IPS-NIHi7 (cell line): Measurements from ENCODE around the gene CMTM7.
"Not testable (repeated sequence)": the region's sequence is repeated elsewhere in the genome, so short reads cannot be mapped to it uniquely, and the experiment has no call there.

Experiments used
- DNase-seq: peaks from one replicate; pipeline ENCODE4 v3.0.0; 2012; ENCODE audit warnings: mixed read lengths; ENCODE audit errors: extremely low spot score

Gene CMTM7

DNA sequence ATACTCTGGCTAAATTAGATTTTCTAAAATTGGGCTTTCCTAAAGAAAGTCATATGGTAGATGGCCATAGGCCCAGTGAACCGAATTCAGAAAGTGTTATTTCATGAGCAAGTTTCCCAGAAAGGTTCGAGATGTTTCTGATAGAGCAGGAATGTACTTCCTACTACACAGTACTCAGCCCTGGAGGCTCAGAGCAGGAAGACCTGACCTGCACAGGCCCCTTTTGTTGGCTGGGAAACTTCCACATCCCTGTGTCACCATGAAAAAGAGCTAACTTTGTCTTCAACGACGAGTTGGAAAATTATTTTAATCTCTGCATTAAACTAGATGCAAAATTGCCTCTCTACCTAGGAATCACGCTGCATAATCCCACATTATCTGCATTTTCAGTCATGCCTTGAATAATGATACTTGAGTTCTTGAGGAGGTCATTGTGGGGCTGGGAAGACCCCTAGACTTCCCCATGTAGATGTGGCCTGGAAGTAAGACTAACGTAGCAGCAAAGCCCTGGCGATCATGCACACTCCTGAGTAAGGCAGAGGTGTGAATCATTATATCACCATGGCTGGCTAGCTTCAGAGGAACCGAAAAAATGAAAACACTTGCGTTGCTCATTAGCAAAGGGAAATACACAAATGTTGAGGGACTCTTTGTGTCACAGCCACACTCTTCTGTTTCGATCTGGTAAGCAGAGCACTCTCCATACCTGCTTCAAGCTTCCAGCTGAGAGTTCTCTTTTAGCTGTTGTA, 47.1 kb downstream of the CMTM7 start:
- peak; percentile 10 for DNase-seq

DNA sequence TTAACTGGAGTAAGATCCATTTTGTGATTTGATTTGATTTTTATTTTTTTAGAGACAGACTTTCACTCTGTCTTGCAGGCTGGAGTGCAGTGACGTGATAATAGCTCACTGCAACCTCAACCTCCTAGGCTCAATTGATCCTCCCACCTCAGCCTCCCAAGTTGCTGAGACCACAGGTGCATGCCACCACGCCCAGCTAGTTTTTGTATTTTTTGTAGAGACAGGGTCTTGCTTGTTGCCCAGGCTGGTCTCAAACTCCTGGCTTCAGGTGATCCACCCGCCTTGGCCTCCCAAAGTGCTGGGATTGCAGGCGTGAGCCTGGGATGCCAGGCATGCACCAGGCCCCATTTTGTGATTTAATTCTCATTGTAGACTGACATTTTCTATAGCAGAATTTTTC, 47.8 kb downstream of the CMTM7 start:
- DNase-seq: not testable (repeated sequence)

DNA sequence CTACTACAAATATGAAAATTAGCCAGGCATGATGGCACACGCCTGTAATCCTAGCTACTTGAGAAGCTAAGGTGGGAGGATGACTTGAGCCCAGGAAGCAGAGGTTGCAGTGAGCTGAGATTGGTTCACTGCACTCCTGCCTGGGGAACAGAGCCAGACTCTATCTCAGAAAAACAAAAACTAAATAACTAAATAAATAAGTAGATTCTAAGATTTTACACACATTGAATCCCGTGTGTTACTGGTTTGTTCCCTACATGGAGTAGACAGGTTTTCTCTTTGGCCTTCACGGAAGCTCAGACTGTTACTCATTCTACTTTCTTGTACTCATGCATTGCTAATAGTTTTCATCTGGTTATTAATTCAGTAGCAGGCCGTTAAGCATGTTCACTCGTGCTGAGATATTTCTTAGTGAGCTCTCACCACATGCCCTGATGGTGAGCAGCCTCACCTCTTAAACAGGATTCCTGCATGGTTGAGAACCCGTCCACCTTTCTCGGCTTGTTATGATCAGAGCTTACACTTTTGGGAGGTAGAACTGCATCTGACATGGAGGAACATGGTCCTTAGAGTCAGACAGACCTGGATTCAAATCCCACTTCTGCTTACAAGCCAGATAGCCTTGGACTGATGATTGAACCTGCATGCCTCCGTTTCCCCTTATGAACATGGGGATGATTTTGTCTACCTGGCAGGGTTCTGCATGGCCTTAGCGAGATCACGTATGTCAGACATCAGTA, 49.1 kb downstream of the CMTM7 start:
- no peak for DNase-seq

DNA sequence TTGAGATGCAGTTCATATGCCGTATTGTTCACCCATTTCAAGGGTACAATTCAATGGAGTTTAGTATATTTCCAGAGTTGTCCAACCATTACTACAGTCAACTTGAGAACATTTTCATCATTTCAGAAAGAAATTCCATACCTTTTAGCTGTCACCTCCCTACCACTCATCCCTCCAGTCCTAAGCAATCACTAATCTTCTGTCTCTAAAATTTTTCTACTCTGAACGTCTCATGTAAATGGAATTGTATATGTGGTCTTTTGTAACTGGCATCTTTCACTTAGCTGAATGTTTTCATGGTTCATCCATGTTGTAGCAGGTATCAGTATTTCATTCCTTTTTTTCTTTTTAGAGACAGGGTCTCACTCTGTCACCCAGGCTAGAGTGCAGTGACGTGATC, 51.1 kb downstream of the CMTM7 start:
- no peak for DNase-seq

DNA sequence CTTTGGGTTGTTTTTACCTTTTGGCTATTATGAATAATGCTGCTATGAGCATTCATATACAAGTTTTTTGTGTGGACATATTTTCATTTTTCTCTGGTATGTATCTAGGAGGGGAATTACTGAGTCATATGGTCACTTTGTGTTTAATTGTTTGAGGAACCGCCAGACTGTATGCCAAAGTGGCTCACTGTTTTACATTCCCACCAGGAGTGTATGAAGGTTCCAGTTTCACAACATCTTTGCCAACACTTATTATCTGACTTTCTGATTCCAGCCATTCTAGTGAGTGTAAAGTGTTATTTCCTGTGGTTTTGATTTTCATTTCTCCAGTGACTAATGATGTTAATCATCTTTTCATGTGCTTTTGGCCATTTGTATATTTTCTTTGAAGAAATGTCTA, 51.8 kb downstream of the CMTM7 start:
- DNase-seq: no peak

DNA sequence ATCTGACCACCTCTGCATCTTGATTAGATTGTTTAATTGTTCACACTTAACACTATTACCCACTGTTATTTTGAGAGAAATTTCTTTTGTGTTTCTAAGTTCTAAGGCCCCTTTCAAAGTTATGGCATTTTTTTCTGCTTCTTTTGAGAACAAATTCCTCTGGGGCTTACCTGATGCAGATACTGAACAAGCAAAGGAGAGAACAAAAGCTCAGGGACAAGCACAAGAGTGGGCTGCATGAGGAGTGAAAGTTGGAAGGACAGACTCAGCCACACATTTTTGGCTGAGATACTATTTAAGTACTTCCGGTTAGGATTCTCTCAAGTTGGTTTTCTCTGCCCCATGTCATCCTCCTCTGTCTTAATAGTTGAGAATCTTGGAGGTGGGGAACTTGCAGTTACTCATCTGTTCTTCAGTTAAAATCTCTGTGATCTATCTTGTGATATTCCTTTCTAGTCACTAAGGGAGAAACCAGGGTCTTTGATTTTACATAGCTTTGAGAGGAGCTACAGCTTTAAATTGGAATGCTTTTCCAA, 56.3 kb downstream of the CMTM7 start:
- DNase-seq: peak; percentile 14

DNA sequence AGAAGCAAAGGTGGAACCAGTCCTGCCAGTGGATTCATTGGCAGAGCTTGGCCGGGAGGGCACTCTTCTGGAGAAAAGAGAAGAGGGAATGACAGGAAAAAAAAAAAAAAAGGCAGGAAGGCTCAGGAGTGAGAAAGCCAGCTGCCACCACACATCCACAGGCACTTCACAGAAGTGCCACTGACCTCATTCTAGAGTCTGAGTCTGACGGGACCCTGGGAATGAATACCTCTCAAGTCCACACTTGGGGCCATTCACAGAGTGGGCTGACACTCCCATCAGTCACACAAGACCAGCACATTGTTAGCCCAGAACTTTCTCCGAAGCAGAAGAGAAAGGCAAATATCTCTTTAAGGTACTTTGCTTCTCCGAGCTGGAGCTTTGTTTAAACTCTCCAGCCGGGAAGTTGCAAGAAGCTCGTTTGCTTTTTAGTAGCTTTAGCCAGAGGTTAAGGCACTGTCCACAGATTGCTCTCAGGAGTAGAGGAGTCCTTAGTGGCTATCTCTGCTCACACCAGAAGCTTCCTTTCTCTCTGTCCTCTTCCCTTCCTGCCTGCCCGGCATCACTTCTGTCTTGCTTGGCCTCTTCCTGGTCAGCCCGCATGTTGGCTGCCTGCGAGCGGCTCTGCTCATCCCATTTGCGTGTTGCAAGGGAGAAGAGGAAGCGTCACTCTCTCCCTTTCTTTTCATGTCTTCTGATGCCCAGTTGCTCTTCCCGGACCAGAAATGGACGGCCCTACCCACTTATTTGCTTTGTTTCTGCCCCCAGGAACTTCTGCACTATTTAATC, 57.2 kb downstream of the CMTM7 start:
- DNase-seq: peak; percentile 6

DNA sequence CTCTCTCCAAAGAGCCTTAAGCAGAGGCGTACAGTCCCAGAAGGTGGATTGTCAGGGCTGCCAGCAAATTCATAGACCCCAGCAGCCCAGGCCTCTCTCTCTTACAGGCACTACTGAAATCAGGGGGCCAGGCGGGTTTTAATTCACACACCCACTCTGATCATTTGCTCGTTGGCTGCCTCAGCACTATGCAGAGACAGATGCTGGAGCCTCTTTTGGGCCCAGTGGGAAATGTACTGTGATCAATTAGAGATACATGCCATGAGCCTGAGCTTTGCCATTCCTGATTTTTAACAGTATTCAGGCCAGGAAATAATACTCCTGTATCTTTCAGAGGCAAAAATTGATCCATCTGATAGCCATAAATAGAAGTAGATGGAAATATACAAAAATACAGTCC, 58.0 kb downstream of the CMTM7 start:
- peak; percentile 2 for DNase-seq

DNA sequence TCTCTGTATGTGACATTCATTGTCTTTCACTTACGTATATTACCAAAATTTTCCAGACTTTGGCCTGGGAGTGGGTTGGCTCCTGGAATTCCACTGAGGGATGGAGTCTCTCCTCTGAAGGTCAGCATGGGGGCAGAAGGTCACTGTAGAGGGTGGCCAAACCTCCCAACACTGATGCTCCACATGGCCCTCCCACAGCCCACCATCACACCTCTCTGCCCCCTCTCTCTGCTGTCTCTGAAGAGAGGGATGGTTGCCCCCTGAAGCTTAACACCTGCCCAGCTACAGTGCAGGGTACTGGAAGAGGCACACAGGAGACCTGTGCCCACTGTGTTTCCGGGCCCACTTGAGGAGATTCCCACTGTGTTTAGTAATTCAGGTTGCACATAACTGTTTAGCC, 58.8 kb downstream of the CMTM7 start:
- no peak for DNase-seq

DNA sequence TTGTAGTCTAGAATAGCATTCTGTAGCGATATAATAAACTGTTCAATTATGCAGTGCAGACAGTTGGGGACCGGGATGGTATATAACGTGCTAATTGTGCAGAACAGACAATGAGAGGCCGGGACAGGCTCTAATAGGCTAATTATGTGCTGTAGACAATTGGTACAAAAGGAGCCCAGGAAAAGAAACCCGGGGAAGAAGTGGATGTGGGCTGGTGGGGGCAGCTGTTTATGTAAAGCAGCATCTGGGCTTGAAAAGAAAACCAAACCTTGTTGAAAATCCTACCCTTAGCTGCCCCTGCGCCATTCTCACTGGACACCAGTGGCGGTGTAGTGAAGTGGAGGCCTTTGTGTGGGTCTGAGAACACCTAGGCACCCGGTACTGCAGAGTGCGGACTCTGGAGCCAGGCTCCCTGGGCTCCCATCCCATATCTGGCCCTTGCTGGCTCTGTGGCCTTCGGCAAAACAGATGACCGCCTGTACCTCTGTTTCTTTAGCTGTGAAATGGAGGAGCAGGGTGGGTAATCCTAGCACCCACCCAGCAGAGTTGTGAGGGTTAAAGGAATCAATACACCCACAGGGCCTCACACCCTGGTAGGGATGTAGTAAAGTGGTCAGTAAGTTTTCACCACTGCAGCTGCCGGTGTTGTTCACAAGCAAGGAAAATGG, 59.5 kb downstream of the CMTM7 start:
- peak; percentile 4 for DNase-seq

DNA sequence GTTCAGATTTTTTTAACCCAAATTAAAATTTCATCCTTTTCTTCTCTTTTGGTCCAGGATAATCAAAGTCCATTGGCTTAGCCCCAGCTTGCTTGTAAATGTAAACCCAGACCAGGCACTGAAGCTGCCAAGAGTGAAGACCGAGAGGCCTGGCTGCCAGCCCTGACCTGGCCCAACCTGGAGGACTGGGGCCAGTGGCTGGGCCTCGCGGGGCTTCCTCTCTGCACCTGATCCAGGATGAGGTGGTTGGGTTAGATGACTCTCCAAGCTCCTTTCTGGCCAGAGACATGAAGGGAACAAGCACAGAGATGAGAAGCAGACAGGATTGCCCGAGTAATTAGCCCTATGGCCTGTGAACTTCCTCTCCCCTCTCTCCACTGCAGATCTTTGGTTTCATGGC, 60.4 kb downstream of the CMTM7 start:
- DNase-seq: no peak

DNA sequence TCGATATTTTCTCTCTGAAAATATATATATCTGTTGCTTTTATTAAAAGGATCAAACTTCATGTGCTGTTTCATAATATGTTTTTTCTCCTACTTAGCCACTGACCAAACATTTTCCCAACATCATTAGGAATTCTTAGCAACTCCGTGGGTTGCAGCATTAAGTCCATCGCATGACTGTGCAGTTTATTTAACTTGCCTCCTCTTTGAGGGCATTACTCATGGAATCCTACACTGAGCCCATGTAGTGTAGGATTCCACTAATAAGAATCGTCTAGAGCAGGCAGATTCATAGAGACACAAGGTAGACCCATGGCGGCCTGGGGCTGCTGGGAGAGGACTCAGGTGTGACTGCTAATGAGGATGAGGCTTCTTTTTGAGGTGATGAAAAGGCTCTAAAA, 61.7 kb downstream of the CMTM7 start:
- no peak for DNase-seq

DNA sequence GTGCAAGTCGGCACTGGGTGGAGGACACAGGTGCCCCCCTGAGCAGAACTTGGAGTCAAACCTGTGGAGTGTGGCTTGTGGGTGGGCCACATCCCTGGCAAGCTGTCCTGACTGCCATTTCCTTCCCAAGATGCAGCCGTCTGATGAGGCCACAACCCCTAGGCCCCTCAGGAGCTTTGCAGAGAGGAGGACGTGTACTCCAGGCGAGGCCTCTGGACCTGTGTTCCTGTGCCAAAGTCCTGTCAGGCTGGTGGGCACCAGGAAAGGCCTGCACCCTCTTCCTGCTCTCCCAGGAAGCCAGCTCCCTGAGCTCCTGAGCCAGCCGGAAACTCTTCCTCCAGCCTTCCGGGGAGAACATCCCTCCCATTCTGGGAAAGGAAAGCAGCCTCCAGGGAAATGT, 62.5 kb downstream of the CMTM7 start:
- peak; percentile 5 for DNase-seq

DNA sequence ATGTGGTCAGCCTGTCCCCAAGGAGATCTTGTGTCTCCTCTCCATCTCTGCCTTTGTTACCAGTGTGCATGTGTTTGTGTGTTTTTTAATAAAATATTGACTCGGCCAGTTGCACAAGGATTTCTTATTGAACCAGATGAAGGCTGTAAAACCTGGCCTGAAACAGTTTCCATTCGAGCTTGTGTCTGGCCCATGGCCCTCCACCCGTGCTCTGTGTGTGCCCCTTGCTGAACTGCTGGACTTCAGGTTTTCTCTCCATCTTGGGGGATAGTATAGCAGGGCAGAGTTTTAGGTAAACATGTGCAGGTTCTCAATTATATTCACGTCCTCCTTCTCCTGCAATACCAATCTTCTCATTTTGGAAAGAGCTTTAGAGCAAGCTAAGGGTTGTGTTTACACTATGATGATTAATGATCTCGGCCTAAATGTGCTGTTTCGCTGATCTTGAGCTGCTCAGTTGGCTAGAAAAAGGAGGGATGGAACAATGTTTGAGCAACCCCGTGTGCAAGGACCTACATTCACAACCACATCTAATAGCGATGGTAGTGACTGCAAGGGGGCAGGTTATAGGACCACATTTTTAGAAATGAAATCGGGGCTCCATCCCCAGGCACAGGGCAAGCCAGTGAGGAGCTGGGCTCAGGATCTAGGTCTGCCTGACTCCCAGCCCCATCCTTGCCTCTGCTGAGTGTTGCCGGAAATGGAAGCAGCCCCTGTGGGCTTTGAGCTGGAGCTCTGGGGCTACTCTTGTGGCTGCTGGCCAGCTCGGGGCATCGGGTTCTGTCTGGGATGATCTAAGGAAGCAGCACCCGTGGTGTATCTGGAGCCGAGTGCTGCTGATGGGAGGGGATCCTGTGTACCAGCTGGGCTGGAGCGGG, 63.3 kb downstream of the CMTM7 start:
- DNase-seq: peak; percentile 13

DNA sequence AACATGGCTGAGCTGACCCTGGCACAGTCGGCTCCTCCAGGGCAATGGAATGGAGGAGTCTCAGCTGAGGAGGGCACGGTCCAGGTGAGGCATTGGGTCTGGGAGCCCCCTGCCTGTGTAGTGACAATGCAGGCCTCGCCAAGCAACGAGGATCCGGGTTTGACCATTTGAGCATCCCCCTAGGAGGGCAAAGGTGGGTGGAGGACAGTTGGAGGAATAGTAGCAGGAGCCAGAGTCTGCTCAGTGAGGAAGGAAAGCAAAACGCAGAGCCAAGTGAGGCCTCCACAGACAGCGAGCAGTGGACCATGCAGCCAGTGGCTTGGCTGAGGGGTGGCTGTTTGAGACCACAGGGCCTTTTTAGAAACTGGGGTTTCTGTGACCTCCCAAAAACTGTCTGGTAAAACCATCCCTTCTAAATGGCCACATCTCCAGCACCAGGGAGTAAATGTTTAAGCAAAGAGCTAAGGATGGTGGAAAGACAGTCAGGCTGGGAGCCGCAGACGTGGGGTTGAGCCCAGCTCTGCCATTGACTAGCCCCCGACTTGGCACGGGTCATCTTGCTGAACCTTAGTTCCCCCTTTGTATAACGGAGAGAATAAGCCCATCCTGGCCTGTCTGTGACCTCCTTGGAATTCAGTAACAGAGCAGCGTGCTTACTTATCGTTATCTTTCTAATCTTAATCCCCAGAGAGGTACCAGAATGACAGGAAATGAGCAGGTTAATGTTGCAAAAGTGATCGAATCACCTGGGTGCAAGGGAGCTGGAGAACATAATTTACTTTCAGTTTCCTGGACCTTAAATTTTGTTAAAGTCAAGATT, 64.2 kb downstream of the CMTM7 start:
- DNase-seq: peak; percentile 7

DNA sequence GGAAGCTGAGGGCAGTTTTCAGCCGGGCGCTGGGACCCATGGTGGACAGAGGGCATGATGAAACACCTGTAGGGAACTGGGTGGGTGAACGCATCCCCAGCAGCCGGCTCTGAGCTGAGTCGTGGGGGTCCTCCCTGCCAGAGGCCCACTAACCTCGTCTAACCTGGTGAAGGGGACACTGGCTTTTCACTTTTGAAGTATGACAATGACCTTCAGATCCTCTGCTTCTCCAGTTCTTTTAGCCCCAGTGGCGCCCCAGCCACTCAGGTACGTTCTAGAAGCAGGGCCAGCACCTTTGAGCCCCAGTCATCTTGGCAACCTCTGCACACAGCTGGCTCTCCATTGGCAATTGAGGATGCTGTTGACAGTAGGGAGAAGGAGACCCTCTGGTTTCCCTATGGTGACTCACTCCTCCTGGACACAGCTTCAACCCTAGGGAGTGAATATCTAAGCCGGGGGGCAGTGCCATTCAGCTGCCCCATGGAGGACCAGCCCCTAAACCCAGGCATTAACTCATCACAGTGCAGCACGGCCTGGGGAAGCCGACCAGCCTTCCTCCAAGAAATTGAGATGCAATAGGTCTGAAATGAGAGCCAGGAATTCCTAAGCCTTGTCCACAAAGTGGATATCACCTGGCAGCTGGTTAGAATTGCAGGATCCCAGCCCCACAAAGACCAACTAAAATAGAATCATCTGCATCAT, 64.9 kb downstream of the CMTM7 start:
- DNase-seq: peak; percentile 7

DNA sequence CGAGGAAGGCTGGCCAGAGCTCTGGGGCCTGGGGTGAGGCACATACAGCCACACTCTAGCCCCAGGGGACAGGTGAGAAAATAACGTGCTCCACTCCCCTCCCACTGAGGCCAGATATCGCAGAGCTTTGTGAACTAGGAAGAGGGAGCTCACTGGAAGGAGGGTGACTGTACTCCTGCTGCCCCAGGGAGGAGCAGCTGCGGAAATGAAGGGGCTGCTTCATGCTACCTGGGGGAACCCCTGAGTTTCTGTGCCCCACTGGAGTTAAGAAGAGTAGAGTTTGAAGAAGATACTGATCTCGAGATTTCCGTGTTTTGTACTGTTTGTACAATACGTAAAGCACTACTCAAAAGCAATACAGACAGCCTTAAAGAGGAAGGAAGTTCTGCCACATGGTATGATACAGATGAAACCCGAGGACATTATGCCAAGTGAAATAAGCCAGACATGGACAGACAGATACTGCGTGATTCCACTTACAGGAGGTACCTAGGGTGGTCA, 66.4 kb downstream of the CMTM7 start:
- DNase-seq: peak; percentile 17

DNA sequence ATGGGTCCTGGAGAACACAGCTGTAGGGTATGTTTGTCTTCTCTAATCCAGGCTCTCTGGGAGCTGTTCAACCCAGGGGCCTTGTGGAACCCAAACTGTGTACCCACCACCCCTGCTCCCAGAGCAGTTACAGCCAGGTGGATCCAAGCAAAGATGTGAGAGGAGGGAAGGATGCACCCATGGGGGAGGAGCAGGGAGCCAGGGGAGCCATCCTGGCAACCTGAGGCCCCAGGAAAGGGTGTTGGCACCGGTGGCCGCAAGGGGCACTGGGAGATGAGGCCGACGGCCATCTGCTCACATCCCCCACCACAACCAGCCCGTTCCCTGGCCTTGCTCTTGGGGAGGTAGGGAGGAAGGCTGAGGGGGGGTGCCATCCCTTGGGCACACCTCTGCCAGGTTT, 67.8 kb downstream of the CMTM7 start:
- peak; percentile 7 for DNase-seq
